ENCODE data around the gene RFX1.

GRCh38 chr19:14028901-14029300 is 22.8 kb upstream of the RFX1 start:
- TF ChIP-seq EZH2 (conservative IDR thresholded peaks at IDR 0.05; ENCODE audit: low read depth, low read length) (no peak), PAX8 (CRISPR knock-in tag; IDR thresholded peaks at IDR 0.05; ENCODE audit: borderline replicate concordance) (no peak), CTCF (CRISPR knock-in tag; IDR thresholded peaks at IDR 0.05) (no peak), REST (IDR thresholded peaks at IDR 0.05; ENCODE audit: borderline replicate concordance in 1 of 2, low read depth in 1 of 2, low read length in 2 of 2) (no peak), RXRA (CRISPR knock-in tag; IDR thresholded peaks at IDR 0.05) (no peak), POLR2A (IDR thresholded peaks at IDR 0.05; ENCODE audit: insufficient read depth in 1 of 2, low read depth in 2 of 2, low read length in 2 of 2) (no peak), ZNF232 (CRISPR knock-in tag; IDR thresholded peaks at IDR 0.05; ENCODE audit: borderline replicate concordance) (no peak), CREBL2 (CRISPR knock-in tag; IDR thresholded peaks at IDR 0.05; ENCODE audit: borderline replicate concordance) (no peak), CEBPB (IDR thresholded peaks at IDR 0.05; ENCODE audit: borderline replicate concordance, low read depth, low read length) (no peak), RELA (CRISPR knock-in tag; IDR thresholded peaks at IDR 0.05) (no peak), STAT5B (CRISPR knock-in tag; IDR thresholded peaks at IDR 0.05) (no peak)
